Activated CD4-positive, alpha-beta T cell treated with anti-CD3 and anti-CD28 coated beads, Interleukin-2, amount 50 U/mL, for 24 hours (primary cell): Measurements from ENCODE around the gene MRPS24.
A peak's percentile ranks its signal among the peaks of the same experiment; 100 is the strongest.
"Not testable (repeated sequence)": the region's sequence is repeated elsewhere in the genome, so short reads cannot be mapped to it uniquely, and the experiment has no call there.

ENCODE experiments used
- DNase-seq, 2 donors: peaks; one replicate each; pipeline ENCODE4 v3.0.0-alpha.2; 2020; ENCODE audit warnings: low read depth in 1 of 2, low spot score in 1 of 2

The MRPS24 gene

GRCh38 chr7:43843296-43843695, 26.0 kb downstream of the MRPS24 start:
- no peak for DNase-seq

- DNase-seq = no peak
Measured at GRCh38 chr7:43838201-43838658, 31.1 kb downstream of the MRPS24 start.

GRCh38 chr7:43834463-43835251, 34.7 kb downstream of the MRPS24 start:
- peak; percentile 11 to 25 for DNase-seq

- not testable (repeated sequence) for DNase-seq
Measured at GRCh38 chr7:43830917-43831316, 38.4 kb downstream of the MRPS24 start.

GRCh38 chr7:43825391-43825808, 43.9 kb downstream of the MRPS24 start:
- DNase-seq = no peak

- no peak for DNase-seq
Measured at GRCh38 chr7:43824963-43825362, 44.4 kb downstream of the MRPS24 start.

GRCh38 chr7:43824513-43824912, 44.8 kb downstream of the MRPS24 start:
- not testable (repeated sequence) for DNase-seq

- no peak for DNase-seq
Measured at GRCh38 chr7:43823941-43824340, 45.4 kb downstream of the MRPS24 start.

GRCh38 chr7:43823425-43823824, 45.9 kb downstream of the MRPS24 start:
- not testable (repeated sequence) for DNase-seq
